Esophagus (tissue), 2 donors: Measurements from ENCODE around the gene FANCC. TPM values are rescaled to one million over a fixed set of nuclear protein-coding genes. Genes with fewer than 3 reads are reported as not detected.

ENCODE experiments used
- H3K27ac ChIP-seq, 2 donors: one replicate each; pipeline ENCODE4 v1.5.1; 2013; ENCODE audit warnings: low read depth in 2 of 2, mild to moderate bottlenecking in 2 of 2, inconsistent platforms in 1 of 2, low read length in 1 of 2, moderate library complexity in 1 of 2
- H3K27me3 ChIP-seq, 2 donors: one replicate each; pipeline ENCODE4 v1.6.1; 2013; ENCODE audit warnings: low read length in 2 of 2, control low read depth in 1 of 2, mild to moderate bottlenecking in 1 of 2; ENCODE audit not compliant: insufficient read depth in 2 of 2, control insufficient read depth in 1 of 2
- H3K36me3 ChIP-seq, 2 donors: one replicate each; pipeline ENCODE4 v1.6.1; 2013; ENCODE audit warnings: low read length in 1 of 2; ENCODE audit not compliant: control insufficient read depth in 2 of 2, insufficient read depth in 2 of 2
- H3K4me1 ChIP-seq, 2 donors: one replicate each; pipeline ENCODE4 v1.6.1; 2013; ENCODE audit warnings: low read length in 1 of 2; ENCODE audit not compliant: control insufficient read depth in 2 of 2, insufficient read depth in 2 of 2
- H3K4me3 ChIP-seq, 2 donors: one replicate each; pipeline ENCODE4 v1.5.1; 2013; ENCODE audit warnings: low read length in 2 of 2, mild to moderate bottlenecking in 2 of 2, low read depth in 1 of 2, moderate library complexity in 1 of 2
- H3K9me3 ChIP-seq, 2 donors: one replicate each; pipeline ENCODE4 v1.6.1; 2013; ENCODE audit warnings: mild to moderate bottlenecking in 2 of 2, low read depth in 1 of 2, low read length in 1 of 2, moderate library complexity in 1 of 2; ENCODE audit not compliant: control insufficient read depth in 2 of 2, insufficient read depth in 1 of 2
- WGBS, 2 donors: extraction: QIAGEN DNeasy Blood & Tissue Kit; methylation state at CpG; one replicate each; pipeline ENCODE4 v1.1.7; 2013; 5-methylcytosine and 5-hydroxymethylcytosine counted together
- polyA plus RNA-seq, 2 donors: library from polyadenylated mRNA; stranded (reverse); fragments of 200-250 nt; gene quantifications; one replicate each; pipeline ENCODE4 v1.2.3, GENCODE V29; 2013
- donor health status: healthy with polysubstance abuse.
- donor health status: Bipolar disorder and iron deficiency.

FANCC gene
- polyA plus RNA-seq, 2 donors = 2.5 to 3.6 TPM

GRCh38 chr9:95058121-95058785 lies 259.3 kb downstream of the FANCC start:
- Histone ChIP-seq H3K27ac (peak overlapping the region; percentile 80 to 86), H3K4me3 (peak overlapping the region; percentile 19 to 44), H3K4me1 (peaks cover 17 to 23% of the 10 kb centered on the region in 2 donors), H3K36me3 (peaks cover 7 to 12% of the 10 kb centered on the region in 2 donors), H3K9me3 (no peaks in the 10 kb centered on the region), H3K27me3 (no peaks in the 10 kb centered on the region)
- WGBS, 2 donors = 31 to 53% methylated on average over 7 of the region's 7 CpGs

- 16 to 27% methylated on average over 10 of the region's 10 CpGs for WGBS, 2 donors
- peaks cover 12 to 15% of the 10 kb centered on the region in 2 donors for H3K4me1 ChIP-seq
These were observed 260.4 kb downstream of the FANCC start for GRCh38 chr9:95057101-95057500.

GRCh38 chr9:95055851-95056551 lies 261.5 kb downstream of the FANCC start:
- Histone ChIP-seq H3K9me3 (no peaks in the 10 kb centered on the region), H3K27ac (peak overlapping the region; percentile 76 to 94), H3K4me3 (peak overlapping the region; percentile 30 to 44), H3K36me3 (peaks cover 0 to 6% of the 10 kb centered on the region in 2 donors), H3K27me3 (no peaks in the 10 kb centered on the region), H3K4me1 (peaks cover 10 to 14% of the 10 kb centered on the region in 2 donors)
- WGBS, 2 donors = 23 to 38% methylated on average over 15 of the region's 15 CpGs

More at GRCh38 chr9:95057101-95057500, 260.4 kb downstream of the FANCC start:
- H3K27ac ChIP-seq = peak overlapping the region; percentile 73 to 74
- no peaks in the 10 kb centered on the region for H3K27me3 ChIP-seq
- H3K36me3 ChIP-seq = peaks cover 4 to 6% of the 10 kb centered on the region in 2 donors
- no peaks in the 10 kb centered on the region for H3K9me3 ChIP-seq
- H3K4me3 ChIP-seq = peak overlapping the region; percentile 6 to 44

DNA sequence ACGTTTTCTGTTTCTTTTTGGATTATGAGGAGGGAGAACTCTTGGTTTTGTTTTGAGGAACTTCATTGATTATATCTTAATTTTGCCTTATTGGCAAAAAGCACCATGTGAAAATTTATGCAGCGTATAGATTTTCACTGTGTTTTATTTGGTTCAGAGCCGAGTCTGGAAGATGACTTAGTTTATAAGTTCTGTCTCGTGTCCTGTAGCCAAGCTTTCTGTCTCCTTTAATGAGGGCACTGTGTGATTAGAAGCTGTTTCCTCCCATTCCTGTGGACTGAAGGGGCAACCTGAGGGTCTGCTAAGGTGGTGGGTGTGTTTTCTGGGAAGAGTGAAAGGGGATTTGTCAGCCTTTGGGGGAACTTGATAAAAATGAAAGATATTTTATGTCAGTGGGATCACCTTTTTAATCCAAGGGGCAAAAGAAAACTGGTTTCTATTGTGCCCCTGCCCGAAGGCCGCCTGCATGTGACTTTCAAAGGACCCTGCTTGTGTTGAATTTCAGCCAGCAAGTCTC lies 262.1 kb downstream of the FANCC start:
- no peaks in the 10 kb centered on the region for H3K27me3 ChIP-seq
- peak overlapping the region; percentile 76 to 86 for H3K27ac ChIP-seq
- peaks cover 0 to 6% of the 10 kb centered on the region in 2 donors for H3K36me3 ChIP-seq
- peaks cover 10 to 14% of the 10 kb centered on the region in 2 donors for H3K4me1 ChIP-seq
- H3K9me3 ChIP-seq = no peaks in the 10 kb centered on the region
- H3K4me3 ChIP-seq = peak overlapping the region in 1 of 2 donors; percentile 44
- 13 to 21% methylated on average over 6 of the region's 6 CpGs for WGBS, 2 donors

DNA sequence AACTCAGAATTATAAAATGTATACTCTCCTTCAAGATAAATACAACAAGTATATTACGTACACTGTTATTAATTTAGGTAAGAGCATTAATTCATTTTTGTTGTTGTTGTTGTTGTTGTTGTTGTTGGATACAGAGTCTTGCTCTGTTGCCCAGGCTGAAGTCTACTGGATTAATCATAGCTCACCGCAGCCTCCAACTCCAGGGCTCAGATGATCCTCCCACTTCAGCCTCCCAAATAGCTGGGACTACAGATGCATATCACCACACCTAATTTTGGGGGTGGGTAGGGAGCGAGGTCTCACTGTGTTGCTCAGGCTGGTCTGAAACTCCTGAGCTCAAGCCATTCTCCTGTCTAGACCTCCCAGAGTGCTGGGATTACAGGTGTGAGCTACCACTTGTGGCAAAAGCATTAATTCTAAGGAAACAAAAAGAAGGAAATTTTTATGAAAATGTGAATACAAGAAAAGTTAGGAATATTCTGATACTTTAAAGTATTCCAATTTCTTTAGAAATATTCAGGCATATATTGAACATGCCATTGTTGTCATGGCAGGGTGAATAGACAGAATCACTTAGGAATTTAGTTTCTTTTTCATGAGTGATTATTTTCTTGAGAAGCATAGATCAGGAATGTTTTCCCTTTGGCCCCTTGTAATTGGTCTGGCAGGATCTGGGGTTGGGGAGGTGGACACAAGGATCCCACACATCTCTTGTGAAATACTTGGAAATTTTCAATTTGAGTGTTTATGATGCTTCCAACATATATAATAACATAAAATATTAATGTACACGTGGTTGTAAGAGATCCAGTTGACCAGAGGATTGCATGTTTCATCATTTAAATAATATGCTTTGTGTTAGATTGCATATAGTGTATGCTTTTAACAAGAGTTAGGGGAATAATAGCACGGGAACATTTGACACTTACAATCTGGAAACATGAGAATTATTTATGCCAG lies 263.6 kb downstream of the FANCC start:
- WGBS, 2 donors = 50 to 57% methylated on average over 5 of the region's 5 CpGs
- peak overlapping the region in 1 of 2 donors; percentile 20 for H3K4me3 ChIP-seq
- peaks cover 0 to 6% of the 10 kb centered on the region in 2 donors for H3K36me3 ChIP-seq
- H3K27me3 ChIP-seq = no peaks in the 10 kb centered on the region
- no peaks in the 10 kb centered on the region for H3K9me3 ChIP-seq
- H3K4me1 ChIP-seq = peaks cover 10 to 14% of the 10 kb centered on the region in 2 donors
- H3K27ac ChIP-seq = peak overlapping the region; percentile 47 to 74

DNA sequence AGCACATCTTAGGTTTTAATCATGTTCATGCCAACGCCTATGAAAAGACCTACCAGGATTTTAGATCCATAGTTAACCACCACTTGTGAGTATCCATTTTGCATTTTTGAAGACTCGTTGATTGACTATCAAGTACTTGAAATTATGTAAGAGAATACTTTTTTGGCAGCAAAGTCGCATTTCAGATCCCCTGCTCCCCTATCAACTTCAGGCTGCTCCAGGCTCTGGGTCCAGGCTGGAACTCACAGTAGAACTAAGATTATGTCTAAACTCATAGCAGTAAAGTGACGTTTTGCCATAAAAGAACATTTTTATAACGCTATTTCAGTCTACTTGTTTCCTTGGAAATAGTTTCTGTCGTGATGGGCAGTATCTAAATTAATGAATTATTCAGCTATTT lies 267.7 kb downstream of the FANCC start:
- WGBS, 2 donors = 23 to 24% methylated on average over 6 of the region's 6 CpGs
- H3K9me3 ChIP-seq = no peaks in the 10 kb centered on the region
- peak overlapping the region; percentile 53 to 69 for H3K27ac ChIP-seq
- H3K27me3 ChIP-seq = no peaks in the 10 kb centered on the region
- H3K4me3 ChIP-seq = peak overlapping the region; percentile 36 to 66
- H3K36me3 ChIP-seq = peaks cover 0 to 4% of the 10 kb centered on the region in 2 donors
- H3K4me1 ChIP-seq = peaks cover 0 to 2% of the 10 kb centered on the region in 2 donors

Other genes starting within 250 kb of the FANCC start
- gene PTCH1, start 199.3 kb upstream of the FANCC start, polyA plus RNA-seq = 1 to 10 TPM; 2.4 to 2.8 TPM